Measurements from ENCODE around the gene UBR4.

The UBR4 gene

DNA sequence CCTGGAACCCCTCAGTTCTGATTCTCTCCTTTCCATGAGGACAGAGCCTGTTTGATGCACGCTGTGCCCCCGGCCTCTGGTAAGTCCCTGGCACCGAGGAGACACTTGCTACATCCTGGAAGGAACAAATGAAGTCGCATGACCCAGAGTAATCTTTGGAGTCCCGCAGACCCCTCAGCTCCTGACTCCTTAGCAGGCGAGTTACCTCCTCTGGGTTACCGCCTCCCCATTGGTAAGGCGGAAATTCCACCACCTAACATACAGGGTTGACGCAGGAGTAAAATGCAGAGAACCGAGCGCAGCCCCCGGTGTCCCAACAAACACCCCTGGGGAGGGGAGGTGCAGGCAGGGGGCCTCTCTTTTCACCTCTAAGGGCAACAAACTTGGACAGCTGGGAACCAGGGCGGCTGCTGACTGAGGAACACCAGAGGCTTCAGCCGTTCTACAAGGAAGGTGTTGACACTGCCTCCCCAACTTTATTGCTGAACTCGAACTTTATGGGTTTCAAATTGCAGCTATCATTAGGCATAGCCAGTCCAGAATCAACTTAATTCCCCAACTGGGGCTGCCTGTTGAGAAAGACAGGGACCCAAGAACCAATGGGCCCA is 138.3 kb downstream of the UBR4 start:
- Histone ChIP-seq H3K4me1 (ENCODE audit: control insufficient read depth, insufficient read depth, low read length) (peaks cover 28% of the 10 kb centered on the region), H3K36me3 (ENCODE audit: control insufficient read depth in 2 of 2, insufficient read depth in 2 of 2, low read length in 2 of 2) (peaks cover 32% of the 10 kb centered on the region in 2 donors), H3K27ac (ENCODE audit: low read length) (no peak overlapping the region), H3K9ac (ENCODE audit: low read length in 2 of 2) (no peak overlapping the region), H3K4me3 (ENCODE audit: low read length in 2 of 2) (no peak overlapping the region), H3K9me3 (ENCODE audit: control insufficient read depth in 2 of 2, low read length in 2 of 2) (no peaks in the 10 kb centered on the region), H3K27me3 (ENCODE audit: control insufficient read depth in 1 of 2, insufficient read depth in 2 of 2, low read length in 2 of 2) (no peaks in the 10 kb centered on the region)

DNA sequence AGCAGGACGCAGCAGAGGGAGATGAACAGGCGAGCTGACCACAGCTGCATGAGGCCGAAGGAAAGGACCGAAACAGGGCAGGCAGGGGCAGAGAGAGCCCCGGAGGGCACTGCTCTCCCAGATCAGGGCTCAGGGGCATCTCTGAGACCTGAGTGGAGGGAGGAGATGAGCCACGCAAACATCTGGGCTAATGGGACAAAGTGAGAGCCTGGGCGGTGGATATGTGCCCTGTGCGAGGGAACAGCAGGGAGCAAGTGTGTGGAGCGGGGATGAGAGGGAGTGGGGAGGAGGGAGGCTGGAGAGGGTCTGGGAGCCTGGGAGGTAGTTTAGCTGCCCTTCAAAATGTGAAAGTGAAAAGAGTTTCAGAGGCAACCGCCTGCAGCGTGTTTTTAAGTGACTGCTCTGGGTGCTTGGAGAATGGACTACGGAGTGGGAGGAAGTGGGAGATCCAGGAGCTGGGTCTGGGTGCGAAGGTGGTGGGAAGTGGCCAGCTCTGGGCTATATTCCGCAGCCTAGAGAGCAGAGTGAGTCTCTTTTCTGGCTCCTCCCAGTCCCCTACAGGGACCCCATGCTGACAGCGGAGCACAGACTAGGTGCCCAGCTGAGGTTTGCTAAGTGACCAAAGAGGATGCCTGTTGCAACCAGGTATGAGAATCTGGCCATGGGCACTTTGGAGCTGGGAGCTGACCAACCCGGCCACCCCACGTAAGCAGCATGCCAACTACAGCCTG is 139.0 kb downstream of the UBR4 start:
- no peak overlapping the region for H3K4me3 ChIP-seq (ENCODE audit: low read length in 2 of 2)
- no peak overlapping the region for H3K27ac ChIP-seq (ENCODE audit: low read length)
- no peak overlapping the region for H3K9ac ChIP-seq (ENCODE audit: low read length in 2 of 2)
- peaks cover 25% of the 10 kb centered on the region in 2 donors for H3K36me3 ChIP-seq (ENCODE audit: control insufficient read depth in 2 of 2, insufficient read depth in 2 of 2, low read length in 2 of 2)
- peaks cover 30% of the 10 kb centered on the region for H3K4me1 ChIP-seq (ENCODE audit: control insufficient read depth, insufficient read depth, low read length)
- H3K9me3 ChIP-seq (ENCODE audit: control insufficient read depth in 2 of 2, low read length in 2 of 2): no peaks in the 10 kb centered on the region
- no peaks in the 10 kb centered on the region for H3K27me3 ChIP-seq (ENCODE audit: control insufficient read depth in 1 of 2, insufficient read depth in 2 of 2, low read length in 2 of 2)

DNA sequence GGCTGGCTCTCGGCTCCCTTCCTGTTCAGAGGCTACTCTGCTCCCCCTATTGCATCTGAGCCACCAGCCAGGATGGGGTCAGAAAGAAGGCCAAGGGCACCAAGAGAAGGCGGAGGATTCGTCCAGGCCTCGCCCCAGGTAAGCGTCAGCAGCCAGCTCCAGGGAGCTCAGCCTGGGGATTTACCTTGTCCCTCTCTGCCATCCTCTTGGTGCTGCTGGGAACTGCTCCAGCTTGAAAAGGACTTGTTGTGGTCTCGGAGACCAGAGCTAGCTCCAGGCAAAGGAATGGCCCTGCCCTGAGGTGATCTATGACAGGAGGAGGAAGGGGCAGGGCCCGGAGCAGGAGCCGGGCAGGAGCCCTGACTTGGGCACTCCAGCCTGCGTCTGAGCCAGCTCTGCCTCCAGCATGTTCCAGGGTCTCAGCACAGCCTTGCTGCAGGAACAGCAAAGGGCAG is 139.8 kb downstream of the UBR4 start:
- Histone ChIP-seq H3K9me3 (ENCODE audit: control insufficient read depth in 2 of 2, low read length in 2 of 2) (no peaks in the 10 kb centered on the region), H3K9ac (ENCODE audit: low read length in 2 of 2) (no peak overlapping the region), H3K27ac (ENCODE audit: low read length) (no peak overlapping the region), H3K36me3 (ENCODE audit: control insufficient read depth in 2 of 2, insufficient read depth in 2 of 2, low read length in 2 of 2) (peaks cover 17 to 18% of the 10 kb centered on the region in 2 donors), H3K27me3 (ENCODE audit: control insufficient read depth in 1 of 2, insufficient read depth in 2 of 2, low read length in 2 of 2) (no peaks in the 10 kb centered on the region), H3K4me1 (ENCODE audit: control insufficient read depth, insufficient read depth, low read length) (peaks cover 26% of the 10 kb centered on the region), H3K4me3 (ENCODE audit: low read length in 2 of 2) (no peak overlapping the region)

DNA sequence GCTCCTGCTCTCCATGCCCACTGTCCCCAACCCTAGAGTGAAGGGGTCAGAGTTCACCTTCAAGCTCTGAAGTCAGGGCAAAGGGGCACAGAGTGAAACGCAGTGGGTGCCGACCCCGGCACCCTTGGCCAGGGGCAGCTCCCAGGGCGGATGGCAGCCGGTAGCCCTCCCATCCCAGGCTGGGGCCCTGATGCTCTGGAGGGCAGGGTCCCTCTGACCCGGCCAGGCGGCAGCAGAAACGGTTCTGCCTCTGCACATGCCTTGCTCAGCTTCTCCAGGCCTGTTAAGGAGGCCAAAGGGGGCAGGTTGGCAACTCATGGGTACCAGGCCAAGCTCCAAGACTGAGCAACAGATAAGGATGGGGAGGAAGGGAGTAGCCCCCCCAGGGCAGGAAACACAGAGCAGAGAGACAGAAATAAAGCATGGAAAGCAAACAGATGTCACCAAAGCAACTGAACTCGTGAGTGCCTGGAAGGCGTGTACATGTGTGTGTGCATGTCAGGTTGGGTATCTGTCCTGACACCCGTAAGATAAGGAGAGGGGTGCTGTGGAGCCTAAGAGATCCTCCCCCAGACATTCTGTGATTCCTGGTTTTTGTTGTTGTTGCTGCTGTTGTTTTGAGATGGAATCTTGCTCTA is 141.3 kb downstream of the UBR4 start:
- Histone ChIP-seq H3K4me1 (ENCODE audit: control insufficient read depth, insufficient read depth, low read length) (peaks cover 14% of the 10 kb centered on the region), H3K27ac (ENCODE audit: low read length) (no peak overlapping the region), H3K9me3 (ENCODE audit: control insufficient read depth in 2 of 2, low read length in 2 of 2) (no peaks in the 10 kb centered on the region), H3K36me3 (ENCODE audit: control insufficient read depth in 2 of 2, insufficient read depth in 2 of 2, low read length in 2 of 2) (peaks cover 6 to 8% of the 10 kb centered on the region in 2 donors), H3K27me3 (ENCODE audit: control insufficient read depth in 1 of 2, insufficient read depth in 2 of 2, low read length in 2 of 2) (no peaks in the 10 kb centered on the region), H3K9ac (ENCODE audit: low read length in 2 of 2) (no peak overlapping the region), H3K4me3 (ENCODE audit: low read length in 2 of 2) (no peak overlapping the region)

DNA sequence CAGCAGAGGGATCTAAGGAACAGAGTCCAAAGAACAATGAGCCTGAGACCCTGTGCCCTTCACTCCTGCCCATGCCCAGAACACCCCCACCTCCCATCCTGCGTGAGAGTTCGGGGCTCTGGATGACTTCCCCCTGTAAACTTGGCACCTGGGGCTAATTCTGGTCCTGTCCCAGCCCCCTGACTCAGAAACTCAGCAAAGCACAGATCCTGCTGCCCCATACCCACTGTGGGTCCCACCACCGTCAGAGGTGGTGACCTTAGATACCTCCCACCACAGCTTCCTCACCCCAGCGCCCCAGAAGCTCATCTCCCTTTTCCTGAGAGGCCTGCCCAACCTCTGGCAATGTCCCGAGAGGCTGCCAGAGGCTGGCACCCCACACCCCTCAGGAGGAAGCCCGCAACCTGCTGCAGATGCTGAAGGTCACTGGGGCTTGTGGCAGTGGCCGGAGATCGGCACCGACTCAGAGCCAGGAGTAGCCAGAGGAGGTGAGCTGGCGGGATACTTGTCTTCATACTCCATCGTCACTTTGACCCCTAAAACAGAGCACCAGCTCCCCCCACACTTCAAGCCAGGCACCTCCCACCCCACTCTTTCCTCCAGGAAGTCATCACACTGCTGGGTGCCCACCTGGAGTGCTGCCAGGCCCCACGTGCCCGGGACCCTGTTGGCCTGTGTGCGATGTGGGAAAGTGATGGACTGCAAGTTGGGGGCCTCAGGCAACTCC is 142.0 kb downstream of the UBR4 start:
- Histone ChIP-seq H3K36me3 (ENCODE audit: control insufficient read depth in 2 of 2, insufficient read depth in 2 of 2, low read length in 2 of 2) (peaks cover under 1 to 4% of the 10 kb centered on the region in 2 donors), H3K27me3 (ENCODE audit: control insufficient read depth in 1 of 2, insufficient read depth in 2 of 2, low read length in 2 of 2) (peaks cover 0 to 2% of the 10 kb centered on the region in 2 donors), H3K27ac (ENCODE audit: low read length) (no peak overlapping the region), H3K9me3 (ENCODE audit: control insufficient read depth in 2 of 2, low read length in 2 of 2) (no peaks in the 10 kb centered on the region), H3K9ac (ENCODE audit: low read length in 2 of 2) (no peak overlapping the region), H3K4me3 (ENCODE audit: low read length in 2 of 2) (no peak overlapping the region), H3K4me1 (ENCODE audit: control insufficient read depth, insufficient read depth, low read length) (peaks cover 12% of the 10 kb centered on the region)

DNA sequence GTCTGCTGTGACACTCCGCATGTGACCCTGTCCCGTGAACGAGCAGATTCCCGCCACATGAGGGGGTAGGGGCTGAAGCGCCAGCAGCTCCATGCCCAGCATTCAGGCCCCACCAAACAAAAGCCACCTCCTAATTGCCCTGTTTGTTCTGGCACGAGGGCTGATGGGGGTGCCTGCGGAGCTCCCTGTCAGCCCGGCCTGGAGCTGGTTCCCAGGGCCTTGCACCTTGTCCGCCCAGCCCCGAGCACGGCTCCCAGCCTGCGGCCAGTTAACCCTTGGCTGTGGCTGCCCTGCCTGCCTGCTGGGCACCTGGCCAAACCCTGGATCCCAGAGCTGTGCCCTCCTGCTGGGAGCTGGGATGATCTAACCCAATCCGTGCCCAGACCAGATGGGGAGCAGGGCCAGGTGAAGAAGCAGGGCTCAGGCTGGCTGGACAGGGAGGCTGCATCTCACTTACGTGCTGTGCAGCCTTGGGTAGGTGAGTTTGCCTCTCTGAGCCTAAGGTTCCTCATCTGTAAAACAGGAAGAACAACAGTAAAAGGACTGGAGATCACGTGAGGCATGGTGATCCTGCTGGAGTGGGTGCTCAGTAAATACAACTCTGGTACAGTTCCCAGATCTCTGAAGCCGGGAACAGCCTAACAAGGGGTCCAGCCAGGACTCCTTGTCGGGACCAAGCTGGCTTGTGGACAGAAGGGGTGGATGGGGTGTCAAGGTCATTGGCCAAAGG is 142.7 kb downstream of the UBR4 start:
- Histone ChIP-seq H3K27ac (ENCODE audit: low read length) (no peak overlapping the region), H3K9ac (ENCODE audit: low read length in 2 of 2) (no peak overlapping the region), H3K4me1 (ENCODE audit: control insufficient read depth, insufficient read depth, low read length) (peaks cover 12% of the 10 kb centered on the region), H3K36me3 (ENCODE audit: control insufficient read depth in 2 of 2, insufficient read depth in 2 of 2, low read length in 2 of 2) (no peaks in the 10 kb centered on the region), H3K9me3 (ENCODE audit: control insufficient read depth in 2 of 2, low read length in 2 of 2) (no peaks in the 10 kb centered on the region), H3K4me3 (ENCODE audit: low read length in 2 of 2) (no peak overlapping the region), H3K27me3 (ENCODE audit: control insufficient read depth in 1 of 2, insufficient read depth in 2 of 2, low read length in 2 of 2) (peaks cover 0 to 2% of the 10 kb centered on the region in 2 donors)

DNA sequence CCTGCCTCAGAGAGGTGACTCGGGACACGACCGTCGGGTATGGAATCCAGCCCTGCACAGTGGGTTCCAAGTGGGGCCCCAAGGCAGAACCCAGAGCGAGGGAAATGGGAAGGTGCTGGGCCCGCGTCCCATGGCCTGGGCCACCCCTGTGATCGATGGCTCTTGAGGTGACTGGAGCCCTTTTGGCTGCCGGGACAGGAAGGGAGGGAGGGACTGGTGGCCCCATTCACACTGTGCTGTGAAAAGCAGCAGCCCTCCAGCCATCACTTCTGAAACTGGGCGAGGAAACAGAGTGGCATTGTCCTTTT is 143.2 kb downstream of the UBR4 start:
- no peaks in the 10 kb centered on the region for H3K36me3 ChIP-seq (ENCODE audit: control insufficient read depth in 2 of 2, insufficient read depth in 2 of 2, low read length in 2 of 2)
- peaks cover 0 to 2% of the 10 kb centered on the region in 2 donors for H3K27me3 ChIP-seq (ENCODE audit: control insufficient read depth in 1 of 2, insufficient read depth in 2 of 2, low read length in 2 of 2)
- H3K27ac ChIP-seq (ENCODE audit: low read length): no peak overlapping the region
- no peaks in the 10 kb centered on the region for H3K9me3 ChIP-seq (ENCODE audit: control insufficient read depth in 2 of 2, low read length in 2 of 2)
- H3K9ac ChIP-seq (ENCODE audit: low read length in 2 of 2): no peak overlapping the region
- H3K4me3 ChIP-seq (ENCODE audit: low read length in 2 of 2): no peak overlapping the region
- peaks cover 12% of the 10 kb centered on the region for H3K4me1 ChIP-seq (ENCODE audit: control insufficient read depth, insufficient read depth, low read length)

DNA sequence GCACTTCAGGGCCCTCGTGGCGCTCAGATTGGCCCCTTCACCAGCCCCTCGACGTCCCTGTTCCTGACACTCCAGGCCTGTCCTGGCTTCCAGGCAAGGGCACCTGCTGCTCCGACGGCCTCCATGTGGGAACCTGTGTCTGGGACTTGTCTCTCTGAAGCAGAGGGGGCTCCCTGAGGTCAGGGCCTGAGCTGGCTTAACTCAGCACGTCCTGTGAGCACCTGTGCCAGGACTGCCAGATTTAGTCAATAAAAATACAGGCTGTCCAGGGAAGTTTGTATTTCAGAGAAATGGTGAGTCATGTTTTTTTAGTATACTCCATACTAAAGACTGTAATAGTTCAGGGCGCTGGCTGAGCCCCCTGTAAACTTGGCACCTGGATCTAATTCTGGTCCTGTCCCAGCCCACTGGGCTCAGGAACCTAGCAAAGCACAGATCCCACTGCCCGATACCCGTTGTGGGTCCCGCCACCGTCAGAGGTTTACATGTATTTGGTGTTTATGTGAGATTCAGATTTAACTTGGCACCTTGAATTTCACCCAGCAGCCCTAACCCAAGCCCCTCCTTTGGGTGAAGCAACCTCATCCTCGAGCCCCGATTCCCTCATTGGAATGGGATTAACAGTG is 143.7 kb downstream of the UBR4 start:
- no peak overlapping the region for H3K4me3 ChIP-seq (ENCODE audit: low read length in 2 of 2)
- peaks cover 0 to 2% of the 10 kb centered on the region in 2 donors for H3K27me3 ChIP-seq (ENCODE audit: control insufficient read depth in 1 of 2, insufficient read depth in 2 of 2, low read length in 2 of 2)
- H3K27ac ChIP-seq (ENCODE audit: low read length): no peak overlapping the region
- H3K36me3 ChIP-seq (ENCODE audit: control insufficient read depth in 2 of 2, insufficient read depth in 2 of 2, low read length in 2 of 2): no peaks in the 10 kb centered on the region
- H3K9ac ChIP-seq (ENCODE audit: low read length in 2 of 2): no peak overlapping the region
- no peaks in the 10 kb centered on the region for H3K9me3 ChIP-seq (ENCODE audit: control insufficient read depth in 2 of 2, low read length in 2 of 2)
- peaks cover 12% of the 10 kb centered on the region for H3K4me1 ChIP-seq (ENCODE audit: control insufficient read depth, insufficient read depth, low read length)

DNA sequence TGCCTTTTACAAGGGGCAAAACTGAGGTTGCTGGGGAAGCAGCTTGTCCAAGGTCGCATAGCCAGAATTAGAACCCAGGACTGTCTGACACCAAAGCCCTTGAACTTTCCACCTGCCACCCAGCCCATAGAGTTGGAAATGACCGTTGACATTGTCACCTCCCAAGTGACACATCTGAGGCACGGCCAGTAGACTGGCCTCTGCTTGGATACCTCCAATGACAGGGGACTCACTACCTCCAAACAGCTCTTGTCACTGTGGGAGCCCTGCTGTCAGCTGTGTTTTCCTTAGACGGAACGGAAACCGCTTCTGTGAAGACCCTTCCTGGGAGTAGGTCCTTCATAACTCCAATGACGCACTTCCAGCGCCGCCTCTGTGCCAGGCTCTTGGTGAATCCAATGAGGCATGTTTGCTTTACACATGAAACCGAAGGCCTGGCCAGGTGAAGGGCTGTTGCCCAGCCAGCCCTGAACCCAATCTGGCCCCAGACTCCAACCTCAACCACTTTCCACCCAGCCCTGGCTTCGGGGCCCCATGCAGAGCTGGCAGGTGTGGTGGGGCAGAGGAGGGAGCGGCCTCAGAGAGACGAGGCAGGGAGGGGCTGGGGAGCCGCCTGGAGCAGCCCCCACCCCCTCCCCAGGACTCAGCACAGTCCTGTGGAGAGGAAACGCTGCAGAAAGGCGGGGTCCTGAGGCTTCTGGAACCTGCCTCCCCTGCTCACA is 144.4 kb downstream of the UBR4 start:
- H3K4me1 ChIP-seq (ENCODE audit: control insufficient read depth, insufficient read depth, low read length): peaks cover 12% of the 10 kb centered on the region
- H3K27ac ChIP-seq (ENCODE audit: low read length): no peak overlapping the region
- H3K9me3 ChIP-seq (ENCODE audit: control insufficient read depth in 2 of 2, low read length in 2 of 2): no peaks in the 10 kb centered on the region
- H3K4me3 ChIP-seq (ENCODE audit: low read length in 2 of 2): no peak overlapping the region
- peaks cover 0 to 2% of the 10 kb centered on the region in 2 donors for H3K27me3 ChIP-seq (ENCODE audit: control insufficient read depth in 1 of 2, insufficient read depth in 2 of 2, low read length in 2 of 2)
- H3K36me3 ChIP-seq (ENCODE audit: control insufficient read depth in 2 of 2, insufficient read depth in 2 of 2, low read length in 2 of 2): no peaks in the 10 kb centered on the region
- no peak overlapping the region for H3K9ac ChIP-seq (ENCODE audit: low read length in 2 of 2)
